Measurements from ENCODE around the gene PINLYP.

DNA sequence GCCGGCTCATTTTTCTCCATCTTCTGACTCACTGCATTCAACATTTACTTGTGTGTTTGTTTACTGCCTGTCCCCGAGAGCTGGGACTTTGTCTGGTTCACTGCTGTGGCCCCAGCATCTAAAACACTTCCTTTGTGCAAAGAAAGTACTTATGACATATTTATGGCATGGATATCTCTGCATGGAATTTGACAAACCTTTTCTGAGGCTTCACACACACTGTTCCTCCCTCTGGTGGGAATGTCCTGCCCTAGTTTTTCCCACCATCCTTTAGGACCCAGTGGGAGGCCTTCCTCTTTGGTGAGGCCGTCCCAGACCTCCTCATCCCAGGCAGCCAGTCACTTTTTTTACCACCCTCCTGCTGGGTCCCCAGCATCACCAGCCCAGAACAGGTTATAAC is 34.9 kb downstream of the PINLYP start:
- TF ChIP-seq, protein P1, sequence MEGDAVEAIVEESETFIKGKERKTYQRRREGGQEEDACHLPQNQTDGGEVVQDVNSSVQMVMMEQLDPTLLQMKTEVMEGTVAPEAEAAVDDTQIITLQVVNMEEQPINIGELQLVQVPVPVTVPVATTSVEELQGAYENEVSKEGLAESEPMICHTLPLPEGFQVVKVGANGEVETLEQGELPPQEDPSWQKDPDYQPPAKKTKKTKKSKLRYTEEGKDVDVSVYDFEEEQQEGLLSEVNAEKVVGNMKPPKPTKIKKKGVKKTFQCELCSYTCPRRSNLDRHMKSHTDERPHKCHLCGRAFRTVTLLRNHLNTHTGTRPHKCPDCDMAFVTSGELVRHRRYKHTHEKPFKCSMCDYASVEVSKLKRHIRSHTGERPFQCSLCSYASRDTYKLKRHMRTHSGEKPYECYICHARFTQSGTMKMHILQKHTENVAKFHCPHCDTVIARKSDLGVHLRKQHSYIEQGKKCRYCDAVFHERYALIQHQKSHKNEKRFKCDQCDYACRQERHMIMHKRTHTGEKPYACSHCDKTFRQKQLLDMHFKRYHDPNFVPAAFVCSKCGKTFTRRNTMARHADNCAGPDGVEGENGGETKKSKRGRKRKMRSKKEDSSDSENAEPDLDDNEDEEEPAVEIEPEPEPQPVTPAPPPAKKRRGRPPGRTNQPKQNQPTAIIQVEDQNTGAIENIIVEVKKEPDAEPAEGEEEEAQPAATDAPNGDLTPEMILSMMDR (IDR thresholded peaks at IDR 0.05): no peak
- no peak for TF ChIP-seq EP300 (IDR thresholded peaks at IDR 0.05)

Measured in esophagus muscularis mucosa (tissue), 3 donors.